GM21619 (cell line): ENCODE data around the gene TMEM95.
"Not testable (repeated sequence)": the region's sequence is repeated elsewhere in the genome, so short reads cannot be mapped to it uniquely, and the experiment has no call there.

Experiments
- ATAC-seq: cut with Tn5 transposase; IDR thresholded peaks from one replicate; pipeline ENCODE4 v1.9.1; 2021; ENCODE audit not compliant: unreplicated experiment

Gene TMEM95

DNA sequence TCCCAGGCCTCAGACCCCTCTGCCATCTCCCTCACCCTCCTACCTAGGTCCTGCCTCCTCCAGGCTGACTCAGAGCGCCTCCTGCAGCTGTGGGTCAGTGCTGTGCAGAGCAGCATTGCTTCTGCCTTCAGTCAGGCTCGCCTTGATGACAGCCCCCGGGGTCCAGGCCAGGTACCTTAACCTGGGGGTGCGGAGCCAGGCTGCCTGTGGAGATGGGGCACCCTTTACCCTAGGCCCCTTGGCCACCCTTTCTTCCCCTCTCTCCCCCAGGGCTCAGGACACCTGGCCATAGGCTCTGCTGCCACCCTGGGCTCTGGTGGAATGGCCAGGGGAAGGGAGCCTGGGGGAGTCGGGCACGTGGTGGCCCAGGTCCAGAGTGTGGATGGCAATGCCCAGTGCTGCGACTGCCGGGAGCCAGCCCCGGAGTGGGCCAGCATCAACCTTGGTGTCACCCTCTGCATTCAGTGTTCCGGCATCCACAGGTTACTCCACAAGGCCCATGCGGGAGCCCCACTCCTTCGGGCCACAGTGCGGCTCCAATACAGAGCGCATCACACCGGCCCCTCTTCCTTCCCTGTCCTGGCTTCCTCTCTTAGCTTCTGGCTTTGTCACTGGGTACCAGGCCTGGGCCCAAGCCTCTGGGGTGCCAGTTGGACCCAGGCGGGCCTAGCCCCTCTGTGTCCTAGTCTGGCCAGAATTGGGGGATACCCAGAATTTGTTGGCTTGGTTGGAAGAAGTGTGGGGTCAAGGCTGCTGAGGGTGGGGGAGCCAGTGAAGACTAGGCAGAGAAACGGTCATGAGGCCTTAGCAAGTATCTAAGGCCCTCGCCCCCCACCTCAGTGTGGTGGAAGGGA lies 8.0 kb upstream of the TMEM95 start:
- ATAC-seq = no peak

- ATAC-seq = no peak
Observed at GRCh38 chr17:7347630-7348477, 7.1 kb upstream of the TMEM95 start.

DNA sequence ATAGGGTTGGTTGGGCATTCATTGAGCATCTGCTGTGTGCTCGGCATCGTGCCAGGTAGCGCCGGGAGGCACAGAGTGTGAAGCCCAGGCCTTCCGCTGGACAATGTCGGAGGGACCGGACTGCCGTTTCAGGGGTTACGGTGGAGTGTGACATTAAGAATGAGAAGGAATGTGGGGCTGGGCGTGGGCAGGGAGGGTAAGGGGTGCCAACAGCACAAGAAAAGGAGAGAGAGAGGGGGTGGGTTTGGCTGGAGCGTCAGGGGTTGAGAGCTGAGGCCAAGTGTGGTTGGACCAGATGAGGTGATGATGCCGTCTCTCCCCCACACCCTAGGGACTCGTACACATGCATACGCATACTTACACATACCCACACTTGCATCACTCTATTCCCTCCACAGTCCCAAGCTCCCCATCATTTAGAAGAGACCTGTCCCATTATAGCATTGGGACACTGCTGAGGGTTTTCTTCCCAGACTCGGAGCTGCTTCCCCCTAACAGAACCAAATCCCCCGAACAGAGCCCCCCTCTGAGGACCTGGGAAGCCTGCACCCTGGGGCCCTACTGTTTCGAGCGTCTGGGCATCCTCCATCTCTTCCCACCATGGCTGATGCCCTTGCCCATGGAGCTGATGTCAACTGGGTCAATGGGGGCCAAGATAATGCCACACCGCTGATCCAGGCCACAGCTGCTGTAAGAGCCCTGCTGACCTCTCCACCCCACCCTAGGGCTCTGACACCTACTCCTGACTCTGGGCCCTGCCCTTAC lies 6.3 kb upstream of the TMEM95 start:
- no peak for ATAC-seq

- ATAC-seq = peak; percentile 60
Observed at GRCh38 chr17:7351665-7352502, 3.1 kb upstream of the TMEM95 start, which contains the start of gene KCTD11. Gene KCTD11, plus strand, starts transcription at chr17:7352162.

- no peak for ATAC-seq
Observed at GRCh38 chr17:7352503-7352889, 2.5 kb upstream of the TMEM95 start.

- no peak for ATAC-seq
Observed at GRCh38 chr17:7352910-7353635, 1.9 kb upstream of the TMEM95 start.

DNA sequence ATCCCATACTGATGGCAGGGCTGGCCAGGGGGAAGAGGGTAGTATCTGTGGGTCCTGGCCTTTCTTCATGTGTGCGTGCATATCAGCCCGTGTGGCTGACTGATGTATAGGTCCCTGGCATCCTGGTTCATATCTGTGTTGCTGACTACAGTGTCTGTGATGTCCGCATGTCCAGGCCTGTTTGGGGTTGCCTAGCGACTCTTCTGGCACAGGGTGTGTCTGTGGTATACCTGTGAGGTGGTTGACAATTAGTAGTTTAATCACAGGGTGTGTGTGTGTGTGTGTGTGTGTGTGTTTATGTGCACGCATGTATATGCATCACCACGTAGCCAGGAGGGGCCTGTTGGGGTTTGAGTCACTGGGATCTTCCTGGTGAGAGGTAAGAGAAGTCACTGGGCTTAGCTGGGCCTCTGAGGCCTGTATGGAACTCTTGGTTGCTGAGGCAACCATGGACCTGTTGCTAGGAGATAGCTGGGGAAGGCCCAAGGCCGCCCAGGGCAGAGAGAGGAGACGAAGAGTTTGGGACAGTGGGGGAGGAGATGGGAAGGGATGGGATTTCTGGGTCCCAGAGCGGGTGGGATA lies 603 bp upstream of the TMEM95 start:
- ATAC-seq = no peak

DNA sequence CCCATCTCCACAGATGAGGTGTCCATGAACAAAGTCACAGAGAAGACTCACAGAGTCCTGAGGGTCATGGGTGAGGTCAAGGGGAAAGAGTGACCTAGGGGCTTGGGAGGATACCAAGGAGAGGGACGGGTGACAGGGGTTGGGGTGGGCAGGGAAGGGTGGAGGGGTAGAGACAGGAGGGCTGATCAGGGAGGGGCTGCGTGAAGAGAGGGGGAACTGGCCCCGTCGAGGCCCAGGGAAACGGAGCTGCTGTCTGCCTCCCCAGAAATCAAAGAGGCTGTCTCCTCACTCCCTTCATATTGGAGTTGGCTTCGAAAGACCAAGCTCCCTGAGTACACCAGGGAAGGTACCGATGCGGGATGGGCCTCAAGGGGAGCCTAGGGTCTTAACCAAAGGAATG lies 617 bp downstream of the TMEM95 start:
- ATAC-seq = no peak

DNA sequence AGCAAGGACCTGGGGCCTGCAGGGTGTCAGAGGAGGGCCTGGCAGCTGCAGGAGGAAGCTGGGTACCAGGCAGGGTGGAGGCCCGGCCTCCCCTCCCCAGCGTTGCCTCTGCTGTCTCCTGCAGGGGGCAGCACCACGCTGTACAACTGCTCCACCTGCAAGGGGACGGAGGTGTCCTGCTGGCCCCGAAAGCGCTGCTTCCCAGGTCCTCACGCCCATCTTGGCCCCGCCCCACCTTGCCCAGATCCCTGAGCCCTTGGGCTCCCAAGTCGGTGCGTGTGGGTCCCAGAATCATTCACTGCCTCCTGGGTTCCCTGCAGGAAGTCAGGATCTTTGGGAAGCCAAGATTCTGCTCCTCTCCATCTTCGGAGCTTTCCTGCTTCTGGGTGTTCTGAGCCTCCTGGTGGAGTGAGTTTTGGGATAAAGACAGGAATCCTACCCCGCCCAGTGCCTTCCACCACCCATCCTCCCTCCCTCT lies 1.2 kb downstream of the TMEM95 start:
- ATAC-seq = no peak

GRCh38 chr17:7356756-7357155 lies 1.8 kb downstream of the TMEM95 start:
- no peak for ATAC-seq

GRCh38 chr17:7357381-7357780 lies 2.4 kb downstream of the TMEM95 start:
- ATAC-seq = no peak

- ATAC-seq = no peak
Observed at GRCh38 chr17:7361906-7362305, 7.0 kb downstream of the TMEM95 start.

DNA sequence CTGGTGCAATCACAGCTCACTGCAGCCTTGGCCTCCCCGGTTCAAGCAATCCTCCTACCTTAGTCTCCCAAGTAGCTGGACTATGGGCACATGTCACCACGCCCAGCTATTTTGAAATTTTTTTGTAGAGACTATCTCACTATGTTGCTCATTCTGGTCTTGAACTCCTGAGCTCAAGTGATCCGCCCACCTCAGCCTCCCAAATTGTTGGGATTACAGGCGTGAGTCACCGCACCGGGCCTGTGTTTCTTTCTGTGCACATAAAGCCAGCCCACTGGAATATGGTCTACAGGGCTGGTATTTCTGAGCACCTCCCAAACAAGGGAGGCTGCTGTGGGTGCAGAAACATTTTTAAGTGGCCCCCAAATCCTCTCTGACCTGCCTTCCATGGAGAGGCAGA lies 8.4 kb downstream of the TMEM95 start:
- no peak for ATAC-seq

- not testable (repeated sequence) for ATAC-seq
Observed at GRCh38 chr17:7365963-7366362, 11.0 kb downstream of the TMEM95 start.

DNA sequence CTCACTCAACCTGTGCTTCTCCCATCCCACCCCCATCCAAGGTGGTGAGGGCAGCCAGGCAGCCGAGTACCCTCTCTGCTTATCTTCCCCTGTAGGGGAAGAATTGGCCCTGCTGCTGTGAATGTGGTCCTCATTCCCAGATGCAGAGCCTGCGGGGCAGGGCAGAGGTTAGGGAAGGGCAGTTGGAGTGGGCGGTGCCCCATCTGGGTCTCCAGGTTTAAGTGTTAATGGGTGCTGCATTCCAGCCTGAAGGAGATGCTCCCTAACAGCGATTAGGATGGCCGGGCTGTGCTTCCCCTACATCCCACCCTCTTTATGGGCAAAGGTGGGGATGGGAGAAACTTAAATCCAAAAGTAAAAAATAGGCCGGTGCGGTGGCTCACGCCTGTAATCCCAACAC lies 12.1 kb downstream of the TMEM95 start:
- no peak for ATAC-seq

GRCh38 chr17:7367918-7368598 lies 13.1 kb downstream of the TMEM95 start:
- no peak for ATAC-seq

- not testable (repeated sequence) for ATAC-seq
Observed at GRCh38 chr17:7368599-7368994, 13.6 kb downstream of the TMEM95 start.

DNA sequence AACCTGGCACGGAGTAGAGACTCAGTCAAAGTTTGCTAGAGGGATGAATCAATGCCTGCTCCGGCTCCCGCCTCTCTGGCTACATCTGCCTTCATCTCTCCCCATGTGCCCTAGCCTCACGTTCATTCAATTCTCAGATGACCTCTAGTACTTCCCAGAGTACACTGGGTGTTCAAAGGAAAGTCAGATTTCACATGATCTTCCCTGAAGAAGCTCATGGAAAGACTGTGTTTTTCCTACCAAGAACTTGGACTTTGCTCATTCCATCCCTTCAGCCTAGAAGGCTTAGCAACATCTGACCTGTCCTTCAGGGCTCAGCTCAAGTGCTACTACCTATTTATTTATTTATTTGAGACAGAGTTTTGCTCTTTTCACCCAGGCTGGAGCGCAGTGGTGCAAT lies 14.9 kb downstream of the TMEM95 start:
- no peak for ATAC-seq

GRCh38 chr17:7370853-7371252 lies 15.9 kb downstream of the TMEM95 start:
- ATAC-seq = no peak
